OCI-LY7 (cell line): ENCODE measurements around the gene SH3TC1. TPM values are rescaled to one million over a fixed set of nuclear protein-coding genes. Genes with fewer than 3 reads are reported as not detected.

Experiments used
- BruUV-seq: library from RNA; stranded (reverse); fragments of 400-500 nt; replicated peaks from 2 replicates; lab custom pipeline; 2021; lab: Mats Ljungman, UMichigan
- CTCF ChIA-PET: fragments of 300-600 bp; sonication (Branson Sonifier 250); formaldehyde crosslinking; loops from one replicate; lab custom pipeline; 2022; ENCODE audit warnings: antibody characterized with exemption; ENCODE audit not compliant: unreplicated experiment; lab: Charles Lee
- POLR2A ChIA-PET: fragments of 300-600 bp; sonication (Branson Sonifier 250); formaldehyde crosslinking; loops from one replicate; lab custom pipeline; 2022; ENCODE audit warnings: antibody characterized with exemption; lab: Charles Lee
- DNase-seq: peaks from one replicate; pipeline ENCODE4 v3.0.0-alpha.2; 2015; ENCODE audit warnings: low spot score
- H2AFZ ChIP-seq: fragments of 200-600 bp; sonication (generic), shearing (Covaris generic); 2 replicates; pipeline ENCODE4 v1.6.1; 2014; ENCODE audit warnings: mild to moderate bottlenecking, antibody characterized with exemption, low read length, moderate library complexity
- H3K27ac ChIP-seq: fragments of 200-600 bp; sonication (generic); 2 replicates; pipeline ENCODE4 v1.5.1; 2014; ENCODE audit warnings: mixed run types, low read depth, mild to moderate bottlenecking, moderate library complexity, low read length, inconsistent platforms; ENCODE audit not compliant: poor library complexity, severe bottlenecking
- H3K36me3 ChIP-seq: fragments of 200-600 bp; sonication (generic); 2 replicates; pipeline ENCODE4 v1.6.1; 2014; ENCODE audit warnings: mild to moderate bottlenecking, antibody characterized with exemption, low read length, moderate library complexity, mixed read lengths; ENCODE audit not compliant: insufficient read depth
- H3K4me1 ChIP-seq: fragments of 200-600 bp; sonication (generic); 2 replicates; pipeline ENCODE4 v1.5.1; 2014; ENCODE audit warnings: mild to moderate bottlenecking, low read length; ENCODE audit not compliant: insufficient read depth, poor library complexity, severe bottlenecking
- H3K4me2 ChIP-seq: fragments of 200-600 bp; sonication (generic); 2 replicates; pipeline ENCODE4 v1.6.1; 2014; ENCODE audit warnings: mild to moderate bottlenecking, low read length
- H3K4me3 ChIP-seq: fragments of 200-600 bp; sonication (generic); 2 replicates; pipeline ENCODE4 v1.5.1; 2014; ENCODE audit warnings: mild to moderate bottlenecking, low read depth, low read length; ENCODE audit not compliant: poor library complexity, severe bottlenecking
- H3K79me2 ChIP-seq: fragments of 200-600 bp; sonication (generic); 2 replicates; pipeline ENCODE4 v1.6.1; 2016; ENCODE audit warnings: low read depth, mild to moderate bottlenecking, low read length, moderate library complexity, mixed read lengths; ENCODE audit not compliant: insufficient read depth
- H3K9me2 ChIP-seq: fragments of 200-600 bp; sonication (generic); 2 replicates; pipeline ENCODE4 v1.6.1; 2016; ENCODE audit warnings: mild to moderate bottlenecking, low read length, mixed read lengths; ENCODE audit not compliant: insufficient read depth
- H3K9me3 ChIP-seq: fragments of 200-600 bp; sonication (generic); 2 replicates; pipeline ENCODE4 v1.6.1; 2014; ENCODE audit warnings: mild to moderate bottlenecking, mixed run types, low read length, mixed read lengths
- H4K20me1 ChIP-seq: fragments of 200-600 bp; sonication (generic); 2 replicates; pipeline ENCODE4 v1.6.1; 2014; ENCODE audit warnings: mild to moderate bottlenecking, antibody characterized with exemption, low read length, moderate library complexity, mixed read lengths; ENCODE audit not compliant: insufficient read depth
- EZH2phosphoT487 ChIP-seq: fragments of 200-600 bp; sonication (generic); IDR thresholded peaks from 2 replicates; pipeline ENCODE4 v1.6.1; 2018; ENCODE audit warnings: low read depth, borderline replicate concordance, mild to moderate bottlenecking, mixed run types, antibody characterized with exemption, low read length, moderate library complexity, mixed read lengths
- intact Hi-C: fragments of 100-400 bp; cut with micrococcal nuclease; formaldehyde crosslinking; loops from one replicate; pipeline ENCODE4 v1.10.0; 2022; ENCODE audit not compliant: unreplicated experiment
- total RNA-seq, 2 experiments: library from RNA; depleted of rRNA in 1 of 2; stranded (reverse); fragments of >200 nt in 1 of 2; shearing (Covaris generic) in 1 of 2; gene quantifications; 2 replicates each; pipeline ENCODE4 v1.2.3, GENCODE V29; 2014 to 2022
- TF ChIP-seq, protein P1 (sequence below): fragments of 200-600 bp; sonication (generic); conservative IDR thresholded peaks from 2 replicates; pipeline ENCODE4 v1.5.1; 2014; ENCODE audit warnings: mild to moderate bottlenecking, antibody characterized with exemption, low read length, moderate library complexity, mixed read lengths

The SH3TC1 gene
- total RNA-seq, 2 experiments from 2014 or later: 17.5 to 42.4 TPM

- POLR2A ChIA-PET: interaction anchor here (0.6 kb wide), 1 partner anchor 68 kb away, joined by 4 read pairs; no protein-coding TSS in a partner anchor
- H3K36me3 ChIP-seq: no peaks in the 10 kb centered on the region
- no peaks in the 10 kb centered on the region for H3K79me2 ChIP-seq
- no peak for TF ChIP-seq EZH2phosphoT487
- TF ChIP-seq, protein P1, sequence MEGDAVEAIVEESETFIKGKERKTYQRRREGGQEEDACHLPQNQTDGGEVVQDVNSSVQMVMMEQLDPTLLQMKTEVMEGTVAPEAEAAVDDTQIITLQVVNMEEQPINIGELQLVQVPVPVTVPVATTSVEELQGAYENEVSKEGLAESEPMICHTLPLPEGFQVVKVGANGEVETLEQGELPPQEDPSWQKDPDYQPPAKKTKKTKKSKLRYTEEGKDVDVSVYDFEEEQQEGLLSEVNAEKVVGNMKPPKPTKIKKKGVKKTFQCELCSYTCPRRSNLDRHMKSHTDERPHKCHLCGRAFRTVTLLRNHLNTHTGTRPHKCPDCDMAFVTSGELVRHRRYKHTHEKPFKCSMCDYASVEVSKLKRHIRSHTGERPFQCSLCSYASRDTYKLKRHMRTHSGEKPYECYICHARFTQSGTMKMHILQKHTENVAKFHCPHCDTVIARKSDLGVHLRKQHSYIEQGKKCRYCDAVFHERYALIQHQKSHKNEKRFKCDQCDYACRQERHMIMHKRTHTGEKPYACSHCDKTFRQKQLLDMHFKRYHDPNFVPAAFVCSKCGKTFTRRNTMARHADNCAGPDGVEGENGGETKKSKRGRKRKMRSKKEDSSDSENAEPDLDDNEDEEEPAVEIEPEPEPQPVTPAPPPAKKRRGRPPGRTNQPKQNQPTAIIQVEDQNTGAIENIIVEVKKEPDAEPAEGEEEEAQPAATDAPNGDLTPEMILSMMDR: no peak
- H3K4me2 ChIP-seq: no peak overlapping the region
- no peak overlapping the region for H2AFZ ChIP-seq
- no peak for DNase-seq
- H3K27ac ChIP-seq: no peak overlapping the region
- no peak overlapping the region for H3K4me3 ChIP-seq
- CTCF ChIA-PET: no interaction called here
- H3K4me1 ChIP-seq: no peaks in the 10 kb centered on the region
- no TSS peak for BruUV-seq
- no peaks in the 10 kb centered on the region for H3K9me3 ChIP-seq
- intact Hi-C loops: no loop called here
- no peaks in the 10 kb centered on the region for H4K20me1 ChIP-seq
- H3K9me2 ChIP-seq: no peaks in the 10 kb centered on the region
Observed at GRCh38 chr4:8213121-8213520, 14.0 kb downstream of the SH3TC1 start.

DNA sequence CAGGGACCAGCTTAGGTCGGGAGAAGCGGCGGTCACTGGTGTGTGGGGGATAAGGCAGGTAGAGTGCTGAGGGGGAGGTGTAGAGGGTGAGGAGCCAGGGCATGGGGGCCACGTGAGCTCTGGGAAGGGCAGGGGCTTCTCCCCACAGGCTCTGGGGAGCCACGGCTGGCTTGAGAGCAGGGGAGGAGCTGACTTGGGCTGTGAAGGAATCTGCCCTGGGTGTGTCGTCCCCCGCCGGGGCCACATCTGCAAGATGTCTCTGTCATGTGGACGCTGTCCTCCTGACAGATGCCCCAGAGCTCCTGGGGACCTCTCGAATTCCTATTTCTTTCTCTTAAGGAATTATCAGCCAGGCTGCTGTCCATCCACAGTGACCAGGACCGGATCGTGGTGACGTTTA is 15.0 kb downstream of the SH3TC1 start:
- Histone ChIP-seq H3K9me3 (no peaks in the 10 kb centered on the region), H3K79me2 (no peaks in the 10 kb centered on the region), H3K36me3 (no peaks in the 10 kb centered on the region), H3K27ac (no peak overlapping the region), H3K4me3 (no peak overlapping the region), H3K4me1 (no peaks in the 10 kb centered on the region), H4K20me1 (no peaks in the 10 kb centered on the region), H2AFZ (no peak overlapping the region), H3K9me2 (no peaks in the 10 kb centered on the region), H3K4me2 (no peak overlapping the region)
- no peak for DNase-seq
- TF ChIP-seq, protein P1: no peak
- POLR2A ChIA-PET: interaction anchor here (0.7 kb wide), 1 partner anchor 12 kb away, joined by 4 read pairs; no protein-coding TSS in a partner anchor
- BruUV-seq: no TSS peak
- intact Hi-C loops: no loop called here
- CTCF ChIA-PET: no interaction called here

DNA sequence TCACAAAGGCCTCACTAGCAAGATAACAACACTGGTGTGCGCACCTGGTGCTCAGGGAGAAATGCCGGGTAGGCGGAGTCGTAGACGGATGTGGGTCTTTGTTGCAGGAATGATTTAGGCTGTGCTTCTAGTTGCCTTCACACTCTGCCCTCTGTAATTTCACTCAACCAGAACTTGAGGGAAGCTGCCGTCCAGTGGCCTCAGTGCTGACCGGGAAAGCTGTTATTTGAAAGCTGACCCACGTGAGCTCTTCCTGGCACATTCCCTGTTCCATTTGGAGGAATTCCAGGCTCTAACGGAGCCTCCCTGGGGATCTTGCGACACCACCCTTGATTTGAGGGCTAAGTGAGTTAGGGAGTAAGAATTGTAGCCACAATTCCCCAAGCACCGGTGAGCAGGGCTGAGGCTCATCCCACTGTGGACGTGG is 15.9 kb downstream of the SH3TC1 start:
- no peak for DNase-seq
- CTCF ChIA-PET: no interaction called here
- Histone ChIP-seq H3K9me2 (no peaks in the 10 kb centered on the region), H2AFZ (no peak overlapping the region), H3K4me1 (no peaks in the 10 kb centered on the region), H3K9me3 (no peaks in the 10 kb centered on the region), H4K20me1 (no peaks in the 10 kb centered on the region), H3K4me3 (no peak overlapping the region), H3K36me3 (no peaks in the 10 kb centered on the region), H3K4me2 (no peak overlapping the region), H3K27ac (no peak overlapping the region), H3K79me2 (no peaks in the 10 kb centered on the region)
- intact Hi-C loops: no loop called here
- TF ChIP-seq, protein P1: no peak
- TF ChIP-seq EZH2phosphoT487: no peak
- POLR2A ChIA-PET: no interaction called here
- no TSS peak for BruUV-seq
